ENCODE measurements around the gene TSPAN18.

Gene TSPAN18

DNA sequence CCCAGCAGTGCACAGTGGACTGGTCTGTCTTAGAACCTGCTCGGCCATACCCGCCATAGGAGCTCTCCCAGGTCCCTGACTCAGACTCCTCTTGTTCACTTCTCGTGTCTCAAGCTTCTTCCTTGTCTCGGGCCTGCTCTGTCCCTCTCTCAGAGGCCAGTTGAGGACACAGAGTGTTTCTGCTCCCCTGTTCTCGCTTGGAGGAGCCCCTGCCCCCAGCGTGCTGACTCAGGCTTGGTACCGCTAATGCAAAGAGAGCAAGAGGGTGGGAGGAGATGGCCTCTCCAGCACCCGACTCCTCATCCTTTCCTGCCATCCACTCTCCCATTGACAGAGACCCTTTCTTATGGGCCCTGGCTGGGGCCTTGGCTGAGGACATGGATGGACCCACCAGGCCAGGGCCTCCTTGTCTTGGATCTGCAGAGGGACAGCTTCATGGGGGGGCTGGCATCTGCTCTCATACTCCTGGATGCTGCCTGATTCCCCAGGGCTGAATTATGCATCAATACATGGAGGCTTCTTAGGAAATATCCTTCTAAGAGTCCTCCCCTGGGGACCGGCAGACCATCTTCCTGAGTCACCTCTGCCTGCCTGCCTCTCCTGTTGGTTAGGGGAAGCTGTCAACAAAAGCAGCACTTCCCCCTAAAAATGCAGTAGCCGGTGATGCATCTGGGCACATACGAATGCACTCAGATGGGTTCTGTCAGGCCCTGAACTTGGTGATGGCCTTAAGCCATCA is 15.9 kb downstream of the TSPAN18 start:
- Histone ChIP-seq H3K9me2 (replicated peaks; ENCODE audit: control insufficient read depth, low read length) (no peaks in the 10 kb centered on the region), H3K4me1 (ENCODE audit: control insufficient read depth, low read length) (no peaks in the 10 kb centered on the region), H3F3A (ENCODE audit: control insufficient read depth, insufficient read depth) (no peaks in the 10 kb centered on the region)

GRCh38 chr11:44743326-44743725 is 16.6 kb downstream of the TSPAN18 start:
- Histone ChIP-seq H3K9me2 (replicated peaks; ENCODE audit: control insufficient read depth, low read length) (no peaks in the 10 kb centered on the region), H3F3A (ENCODE audit: control insufficient read depth, insufficient read depth) (no peaks in the 10 kb centered on the region), H3K79me2 (ENCODE audit: control insufficient read depth, low read length) (no peaks in the 10 kb centered on the region), H3K9me3 (ENCODE audit: control insufficient read depth, insufficient read depth, low read length) (no peaks in the 10 kb centered on the region), H3K27ac (ENCODE audit: low read depth, low read length) (no peak overlapping the region), H3K27me3 (ENCODE audit: control insufficient read depth, low read length) (peaks cover 14% of the 10 kb centered on the region), H3K4me3 (ENCODE audit: low read length) (no peak overlapping the region), H4K20me1 (ENCODE audit: control insufficient read depth, insufficient read depth, low read depth, low read length) (no peaks in the 10 kb centered on the region), H3K4me2 (ENCODE audit: low read length) (no peak overlapping the region), H3K4me1 (ENCODE audit: control insufficient read depth, low read length) (no peaks in the 10 kb centered on the region), H3K36me3 (ENCODE audit: control insufficient read depth, low read length) (no peaks in the 10 kb centered on the region)
- TF ChIP-seq EZH2phosphoT487 (IDR thresholded peaks at IDR 0.05; ENCODE audit: borderline replicate concordance, low read length) (no peak), CTCF (IDR thresholded peaks at IDR 0.05; ENCODE audit: low read depth, low read length, poor library complexity, severe bottlenecking) (no peak)

More for the DNA sequence above, 15.9 kb downstream of the TSPAN18 start:
- TF ChIP-seq EZH2phosphoT487 (IDR thresholded peaks at IDR 0.05; ENCODE audit: borderline replicate concordance, low read length), result no peak
- no peak for TF ChIP-seq CTCF (IDR thresholded peaks at IDR 0.05; ENCODE audit: low read depth, low read length, poor library complexity, severe bottlenecking)
- peaks cover 14% of the 10 kb centered on the region for H3K27me3 ChIP-seq (ENCODE audit: control insufficient read depth, low read length)
- no peak overlapping the region for H3K4me2 ChIP-seq (ENCODE audit: low read length)
- H3K79me2 ChIP-seq (ENCODE audit: control insufficient read depth, low read length), result no peaks in the 10 kb centered on the region
- H4K20me1 ChIP-seq (ENCODE audit: control insufficient read depth, insufficient read depth, low read depth, low read length), result no peaks in the 10 kb centered on the region
- no peak overlapping the region for H3K4me3 ChIP-seq (ENCODE audit: low read length)
- H3K36me3 ChIP-seq (ENCODE audit: control insufficient read depth, low read length), result no peaks in the 10 kb centered on the region
- no peak overlapping the region for H3K27ac ChIP-seq (ENCODE audit: low read depth, low read length)
- H3K9me3 ChIP-seq (ENCODE audit: control insufficient read depth, insufficient read depth, low read length), result no peaks in the 10 kb centered on the region

- no peaks in the 10 kb centered on the region for H3K36me3 ChIP-seq (ENCODE audit: control insufficient read depth, low read length)
- no peaks in the 10 kb centered on the region for H3K9me3 ChIP-seq (ENCODE audit: control insufficient read depth, insufficient read depth, low read length)
- H4K20me1 ChIP-seq (ENCODE audit: control insufficient read depth, insufficient read depth, low read depth, low read length), result no peaks in the 10 kb centered on the region
- H3K79me2 ChIP-seq (ENCODE audit: control insufficient read depth, low read length), result no peaks in the 10 kb centered on the region
- no peaks in the 10 kb centered on the region for H3F3A ChIP-seq (ENCODE audit: control insufficient read depth, insufficient read depth)
- H3K4me3 ChIP-seq (ENCODE audit: low read length), result no peak overlapping the region
- no peaks in the 10 kb centered on the region for H3K4me1 ChIP-seq (ENCODE audit: control insufficient read depth, low read length)
- H3K9me2 ChIP-seq (replicated peaks; ENCODE audit: control insufficient read depth, low read length), result no peaks in the 10 kb centered on the region
- peaks cover 14% of the 10 kb centered on the region for H3K27me3 ChIP-seq (ENCODE audit: control insufficient read depth, low read length)
- no peak overlapping the region for H3K4me2 ChIP-seq (ENCODE audit: low read length)
- no peak overlapping the region for H3K27ac ChIP-seq (ENCODE audit: low read depth, low read length)
- TF ChIP-seq CTCF (IDR thresholded peaks at IDR 0.05; ENCODE audit: low read depth, low read length, poor library complexity, severe bottlenecking) (no peak), EZH2phosphoT487 (IDR thresholded peaks at IDR 0.05; ENCODE audit: borderline replicate concordance, low read length) (no peak)
Measured at GRCh38 chr11:44743959-44744557, 17.3 kb downstream of the TSPAN18 start.

Data from DOHH2 (cell line).